Endothelial cell of umbilical vein (primary cell): Measurements from ENCODE around the gene KIF26A. TPM values are rescaled to one million over a fixed set of nuclear protein-coding genes. Genes with fewer than 3 reads are reported as not detected.

Experiments
- BruUV-seq: library from RNA; stranded (reverse); fragments of 400-500 nt; replicated peaks from 2 replicates; lab custom pipeline; 2021; lab: Mats Ljungman, UMichigan
- CTCF ChIA-PET: fragments of 300-600, 350-600 bp; sonication (Branson Sonifier 250); formaldehyde crosslinking; loops from one replicate; lab custom pipeline; 2021; ENCODE audit warnings: antibody characterized with exemption, inconsistent platforms; lab: Charles Lee
- POLR2A ChIA-PET: fragments of 300-600, 350-600 bp; sonication (Branson Sonifier 250); formaldehyde crosslinking; loops from one replicate; lab custom pipeline; 2021; ENCODE audit warnings: antibody characterized with exemption, inconsistent platforms; lab: Charles Lee
- DNase-seq: peaks from one replicate; pipeline ENCODE4 v3.0.0-alpha.2; 2011; ENCODE audit warnings: low read depth, low spot score
- FAIRE-seq: peaks from 2 replicates; lab custom pipeline; 2011; peaks lifted over from hg19 to GRCh38; lab: Jason Lieb, UNC
- H2AFZ ChIP-seq: 2 replicates; pipeline ENCODE4 v1.6.0; 2012; ENCODE audit warnings: low read depth, low read length, control low read depth, inconsistent platforms
- H3K27ac ChIP-seq: 2 replicates; pipeline ENCODE4 v1.5.1; 2011; ENCODE audit warnings: low read depth, mild to moderate bottlenecking, control low read depth, low read length, moderate library complexity; ENCODE audit not compliant: insufficient read depth
- H3K27me3 ChIP-seq, 2 experiments: 2 replicates each; pipeline versions ENCODE4 v1.6.0 to v1.6.1; 2011; ENCODE audit warnings: low read length in 2 of 2, mixed read lengths in 1 of 2; ENCODE audit not compliant: control insufficient read depth in 2 of 2, insufficient read depth in 2 of 2
- H3K36me3 ChIP-seq, 2 experiments: 2 replicates in 1 of 2; 3 replicates in 1 of 2; pipeline ENCODE4 v1.5.1; 2011; ENCODE audit warnings: low read length in 2 of 2, mild to moderate bottlenecking in 1 of 2, moderate library complexity in 1 of 2; ENCODE audit not compliant: control insufficient read depth in 2 of 2, insufficient read depth in 2 of 2; ENCODE audit errors: extremely low read depth in 1 of 2
- H3K4me1 ChIP-seq: 3 replicates; pipeline ENCODE4 v1.5.1; 2011; ENCODE audit warnings: mild to moderate bottlenecking, low read length; ENCODE audit not compliant: control insufficient read depth, insufficient read depth; ENCODE audit errors: extremely low read depth
- H3K4me2 ChIP-seq: 2 replicates; pipeline ENCODE4 v1.6.1; 2011; ENCODE audit warnings: low read length, control low read depth, mixed read lengths; ENCODE audit not compliant: insufficient read depth
- H3K4me3 ChIP-seq, 3 experiments: fragments of 200-600 bp in 1 of 3; sonication (generic), shearing (Covaris generic) in 1 of 3; replicated peaks in 1 of 3; 2 replicates each; pipeline ENCODE4 v1.5.1; 2011 to 2016; ENCODE audit warnings: control low read depth in 3 of 3, low read length in 3 of 3, mild to moderate bottlenecking in 2 of 3, inconsistent platforms in 1 of 3, low read depth in 1 of 3, moderate library complexity in 1 of 3; ENCODE audit not compliant: insufficient read depth in 1 of 3
- H3K79me2 ChIP-seq: 2 replicates; pipeline ENCODE4 v1.6.0; 2012; ENCODE audit warnings: low read length, inconsistent platforms; ENCODE audit not compliant: control insufficient read depth, insufficient read depth
- H3K9ac ChIP-seq: replicated peaks from 2 replicates; pipeline ENCODE3; 2011; ENCODE audit warnings: low read length, control low read depth; ENCODE audit not compliant: insufficient read depth; ENCODE audit errors: extremely low read depth
- H3K9me1 ChIP-seq: replicated peaks from 3 replicates; pipeline ENCODE4 v1.6.0; 2011; ENCODE audit warnings: mild to moderate bottlenecking, low read length; ENCODE audit not compliant: control insufficient read depth, insufficient read depth; ENCODE audit errors: extremely low read depth
- H3K9me3 ChIP-seq: replicated peaks from 2 replicates; pipeline ENCODE4 v1.5.1; 2012; ENCODE audit warnings: low read length, inconsistent platforms; ENCODE audit not compliant: control insufficient read depth, insufficient read depth
- H4K20me1 ChIP-seq: replicated peaks from 2 replicates; pipeline ENCODE3; 2011; ENCODE audit warnings: mild to moderate bottlenecking, low read length; ENCODE audit not compliant: control insufficient read depth, insufficient read depth; ENCODE audit errors: extremely low read depth
- GATA2 ChIP-seq: IDR thresholded peaks from 2 replicates; pipeline ENCODE4 v1.7.0; 2011; ENCODE audit warnings: low read depth, mild to moderate bottlenecking, moderate library complexity, mixed read lengths, low read length; ENCODE audit not compliant: insufficient read length, insufficient read depth
- JUN ChIP-seq: IDR thresholded peaks from 2 replicates; pipeline ENCODE4 v1.6.1; 2011; ENCODE audit warnings: borderline replicate concordance, low read depth; ENCODE audit not compliant: insufficient read length, insufficient read depth
- MYC ChIP-seq: IDR thresholded peaks from one replicate; pipeline ENCODE4 v1.6.1; 2011; ENCODE audit warnings: mild to moderate bottlenecking, low read depth, low read length
- dilution Hi-C: fragments of 300-500 bp; cut with MboI; formaldehyde crosslinking; loops from one replicate; pipeline ENCODE4 v1.15.0; 2019; ENCODE audit warnings: low sequenced_read_pairs; ENCODE audit not compliant: extremely low pct_ligation_motif_present
- intact Hi-C: fragments of 100-400 bp; cut with micrococcal nuclease; formaldehyde crosslinking; loops from one replicate; pipeline ENCODE4 v1.10.0; 2022
- polyA plus RNA-seq, 4 experiments: library from polyadenylated mRNA; depleted of rRNA in 3 of 4; stranded (reverse) in 3 of 4; unstranded in 1 of 4; fragments of >200 nt; gene quantifications; 2 replicates each; pipeline versions ENCODE4 v1.2.1 to v1.2.3, GENCODE V29; 2011 to 2012; ENCODE audit warnings: missing spikeins in 1 of 4
- total RNA-seq: library from RNA; stranded (reverse); gene quantifications from 2 replicates; pipeline ENCODE4 v1.2.3, GENCODE V29; 2021

The KIF26A gene
- total and polyA plus RNA-seq, 2 donors (not counting 3 experiments of a cell fraction or from before 2014, with no cell fraction given) = 3.6 to 10.7 TPM

DNA sequence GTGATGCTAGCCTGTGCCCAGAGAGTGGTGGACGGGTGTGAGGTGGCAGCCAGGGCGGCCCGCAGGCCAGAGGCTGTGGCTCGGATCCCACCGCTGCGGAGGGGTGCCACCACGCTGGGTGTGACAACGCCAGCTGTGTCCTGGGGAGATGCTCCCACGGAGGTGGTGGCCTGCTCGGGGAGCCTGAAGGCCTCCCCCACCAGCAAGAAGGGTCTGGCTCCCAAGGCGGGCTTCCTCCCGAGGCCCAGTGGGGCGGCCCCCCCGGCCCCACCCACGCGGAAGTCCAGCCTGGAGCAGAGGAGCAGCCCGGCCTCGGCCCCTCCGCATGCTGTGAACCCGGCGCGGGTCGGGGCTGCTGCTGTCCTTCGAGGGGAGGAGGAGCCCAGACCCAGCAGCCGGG lies 38.2 kb downstream of the KIF26A start:
- Histone ChIP-seq H3K4me1 (no peaks in the 10 kb centered on the region), H3K27ac (no peak overlapping the region), H3K9ac (no peak overlapping the region), H3K4me2 (no peak overlapping the region), H3K36me3 (peaks cover 0 to 2% of the 10 kb centered on the region in 2 experiments), H3K9me1 (no peaks in the 10 kb centered on the region), H3K4me3 (no peak overlapping the region), H2AFZ (no peak overlapping the region), H3K79me2 (no peaks in the 10 kb centered on the region), H3K27me3 (no peaks in the 10 kb centered on the region), H4K20me1 (no peaks in the 10 kb centered on the region), H3K9me3 (no peaks in the 10 kb centered on the region)
- no TSS peak for BruUV-seq
- dilution Hi-C loops (no loop called here), intact Hi-C loops (no loop called here)
- CTCF ChIA-PET = interaction anchor here (1.2 kb wide), 1 partner anchor 34 kb away, joined by 3 read pairs; no protein-coding TSS in a partner anchor
- POLR2A ChIA-PET = no interaction called here
- FAIRE-seq (no peak), DNase-seq (no peak)
- TF ChIP-seq JUN = no peak
- TF ChIP-seq MYC = no peak

DNA sequence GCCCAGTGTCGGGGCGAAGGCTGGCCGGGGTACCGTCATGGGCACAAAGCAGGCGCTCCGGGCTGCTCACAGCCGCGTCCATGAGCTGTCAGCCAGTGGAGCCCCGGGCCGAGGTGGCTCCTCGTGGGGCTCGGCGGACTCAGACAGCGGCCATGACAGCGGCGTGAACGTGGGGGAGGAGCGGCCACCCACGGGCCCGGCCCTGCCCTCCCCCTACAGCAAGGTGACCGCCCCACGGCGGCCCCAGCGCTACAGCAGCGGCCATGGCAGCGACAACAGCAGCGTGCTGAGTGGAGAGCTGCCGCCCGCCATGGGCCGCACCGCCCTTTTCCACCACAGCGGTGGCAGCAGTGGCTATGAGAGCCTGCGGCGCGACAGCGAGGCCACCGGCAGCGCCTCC lies 39.0 kb downstream of the KIF26A start:
- POLR2A ChIA-PET = no interaction called here
- no peak overlapping the region for H3K27ac ChIP-seq
- no peak overlapping the region for H2AFZ ChIP-seq
- no peaks in the 10 kb centered on the region for H4K20me1 ChIP-seq
- intact Hi-C loops (no loop called here), dilution Hi-C loops (no loop called here)
- no peak overlapping the region for H3K4me2 ChIP-seq
- H3K27me3 ChIP-seq = no peaks in the 10 kb centered on the region
- H3K9me1 ChIP-seq = no peaks in the 10 kb centered on the region
- no peak for TF ChIP-seq GATA2
- H3K4me3 ChIP-seq = no peak overlapping the region
- BruUV-seq = no TSS peak
- CTCF ChIA-PET = interaction anchor here (1.1 to 1.2 kb wide), 2 partner anchors 34 to 35 kb away, joined by 3 read pairs; no protein-coding TSS in a partner anchor
- peaks cover 0 to 2% of the 10 kb centered on the region in 2 experiments for H3K36me3 ChIP-seq
- no peaks in the 10 kb centered on the region for H3K9me3 ChIP-seq
- no peaks in the 10 kb centered on the region for H3K4me1 ChIP-seq
- H3K9ac ChIP-seq = no peak overlapping the region
- DNase-seq (no peak), FAIRE-seq (no peak)
- H3K79me2 ChIP-seq = no peaks in the 10 kb centered on the region
